GM12801 (cell line): ENCODE results near the gene CDS1.

ENCODE experiments used
- TF ChIP-seq, protein P1 (sequence below): IDR thresholded peaks from one replicate; pipeline ENCODE4 v1.5.1; 2011; ENCODE audit warnings: control low read depth; ENCODE audit not compliant: insufficient read length; ENCODE audit errors: extremely low read depth

The CDS1 gene

GRCh38 chr4:84583876-84584380 lies 1.0 kb downstream of the CDS1 start:
- TF ChIP-seq, protein P1, sequence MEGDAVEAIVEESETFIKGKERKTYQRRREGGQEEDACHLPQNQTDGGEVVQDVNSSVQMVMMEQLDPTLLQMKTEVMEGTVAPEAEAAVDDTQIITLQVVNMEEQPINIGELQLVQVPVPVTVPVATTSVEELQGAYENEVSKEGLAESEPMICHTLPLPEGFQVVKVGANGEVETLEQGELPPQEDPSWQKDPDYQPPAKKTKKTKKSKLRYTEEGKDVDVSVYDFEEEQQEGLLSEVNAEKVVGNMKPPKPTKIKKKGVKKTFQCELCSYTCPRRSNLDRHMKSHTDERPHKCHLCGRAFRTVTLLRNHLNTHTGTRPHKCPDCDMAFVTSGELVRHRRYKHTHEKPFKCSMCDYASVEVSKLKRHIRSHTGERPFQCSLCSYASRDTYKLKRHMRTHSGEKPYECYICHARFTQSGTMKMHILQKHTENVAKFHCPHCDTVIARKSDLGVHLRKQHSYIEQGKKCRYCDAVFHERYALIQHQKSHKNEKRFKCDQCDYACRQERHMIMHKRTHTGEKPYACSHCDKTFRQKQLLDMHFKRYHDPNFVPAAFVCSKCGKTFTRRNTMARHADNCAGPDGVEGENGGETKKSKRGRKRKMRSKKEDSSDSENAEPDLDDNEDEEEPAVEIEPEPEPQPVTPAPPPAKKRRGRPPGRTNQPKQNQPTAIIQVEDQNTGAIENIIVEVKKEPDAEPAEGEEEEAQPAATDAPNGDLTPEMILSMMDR: no peak

GRCh38 chr4:84585251-84585650 lies 2.3 kb downstream of the CDS1 start:
- TF ChIP-seq, protein P1: no peak

GRCh38 chr4:84594724-84595123 lies 11.8 kb downstream of the CDS1 start:
- TF ChIP-seq, protein P1: no peak

DNA sequence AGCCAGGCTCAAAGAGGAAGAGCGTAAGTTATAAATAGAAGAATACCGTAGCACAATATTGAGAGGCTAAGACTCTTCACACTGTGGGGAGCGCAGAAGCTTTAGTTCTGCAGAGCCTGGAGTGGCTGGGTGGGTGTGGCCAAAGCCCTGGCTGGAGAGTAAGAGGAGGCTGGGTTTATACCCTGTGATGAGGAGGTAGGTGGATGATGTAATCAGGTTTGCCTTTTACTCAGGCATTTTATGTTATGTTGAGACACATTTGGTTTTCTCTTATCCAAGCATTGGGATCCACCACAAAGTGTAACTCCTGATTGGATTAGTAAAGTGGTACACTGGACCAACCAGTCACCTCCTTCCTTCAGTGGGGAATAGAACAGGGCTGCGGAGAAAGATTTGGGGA lies 13.9 kb downstream of the CDS1 start:
- TF ChIP-seq, protein P1: no peak

- TF ChIP-seq, protein P1: no peak
Measured at GRCh38 chr4:84597450-84597849, 14.5 kb downstream of the CDS1 start.

DNA sequence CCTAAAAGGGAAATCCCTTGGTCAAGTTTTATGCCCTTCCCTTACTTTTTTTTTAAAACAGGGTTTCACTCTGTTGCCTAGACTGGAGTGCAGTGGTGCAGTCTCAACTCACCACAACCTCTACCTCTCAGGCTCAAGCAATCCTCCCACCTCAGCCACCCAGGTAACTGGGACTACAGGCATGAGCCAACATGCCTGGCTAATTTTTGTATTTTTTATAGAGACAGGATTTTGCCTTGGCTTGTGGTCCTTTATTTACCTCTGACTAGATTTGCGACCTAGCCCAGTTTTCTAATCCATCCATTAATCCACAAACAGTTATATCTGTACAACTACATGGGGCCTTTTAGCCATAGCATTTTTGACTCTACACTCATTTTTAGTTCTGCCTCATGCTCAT lies 23.7 kb downstream of the CDS1 start:
- TF ChIP-seq, protein P1: no peak

- TF ChIP-seq, protein P1: no peak
Measured at GRCh38 chr4:84611531-84611930, 28.6 kb downstream of the CDS1 start.
